GM10266 (cell line): ENCODE measurements around the gene CRLF2.

Experiments
- DNase-seq: peaks from one replicate; pipeline ENCODE4 v3.0.0; 2012; ENCODE audit errors: extremely low spot score
- TF ChIP-seq, protein P1 (sequence below): IDR thresholded peaks from 2 replicates; pipeline ENCODE4 v1.5.1; 2012; ENCODE audit warnings: mild to moderate bottlenecking, low read depth; ENCODE audit not compliant: control insufficient read depth, insufficient read depth; ENCODE audit errors: missing control alignments

CRLF2 gene

DNA sequence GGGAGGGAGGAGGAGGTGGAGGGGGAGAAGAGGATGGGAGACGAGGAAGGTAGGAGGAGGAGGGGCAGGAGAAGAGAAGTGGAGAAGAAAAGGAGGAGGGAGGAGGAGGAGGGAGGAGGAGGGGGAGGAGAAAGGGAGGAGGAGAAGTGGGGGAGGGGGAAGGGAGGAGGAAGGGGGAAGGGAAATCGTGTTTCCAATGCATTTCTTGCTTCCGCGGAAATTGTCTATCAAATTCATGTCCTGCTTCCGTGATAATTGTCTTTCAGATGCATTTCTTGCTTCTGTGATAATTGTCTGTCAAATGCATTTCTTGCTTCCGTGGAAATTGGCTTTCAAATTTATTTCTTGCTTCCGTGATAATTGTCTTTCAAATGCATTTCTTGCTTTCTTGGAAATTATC lies 43.3 kb downstream of the CRLF2 start:
- TF ChIP-seq, protein P1, sequence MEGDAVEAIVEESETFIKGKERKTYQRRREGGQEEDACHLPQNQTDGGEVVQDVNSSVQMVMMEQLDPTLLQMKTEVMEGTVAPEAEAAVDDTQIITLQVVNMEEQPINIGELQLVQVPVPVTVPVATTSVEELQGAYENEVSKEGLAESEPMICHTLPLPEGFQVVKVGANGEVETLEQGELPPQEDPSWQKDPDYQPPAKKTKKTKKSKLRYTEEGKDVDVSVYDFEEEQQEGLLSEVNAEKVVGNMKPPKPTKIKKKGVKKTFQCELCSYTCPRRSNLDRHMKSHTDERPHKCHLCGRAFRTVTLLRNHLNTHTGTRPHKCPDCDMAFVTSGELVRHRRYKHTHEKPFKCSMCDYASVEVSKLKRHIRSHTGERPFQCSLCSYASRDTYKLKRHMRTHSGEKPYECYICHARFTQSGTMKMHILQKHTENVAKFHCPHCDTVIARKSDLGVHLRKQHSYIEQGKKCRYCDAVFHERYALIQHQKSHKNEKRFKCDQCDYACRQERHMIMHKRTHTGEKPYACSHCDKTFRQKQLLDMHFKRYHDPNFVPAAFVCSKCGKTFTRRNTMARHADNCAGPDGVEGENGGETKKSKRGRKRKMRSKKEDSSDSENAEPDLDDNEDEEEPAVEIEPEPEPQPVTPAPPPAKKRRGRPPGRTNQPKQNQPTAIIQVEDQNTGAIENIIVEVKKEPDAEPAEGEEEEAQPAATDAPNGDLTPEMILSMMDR = no peak
- no peak for DNase-seq

DNA sequence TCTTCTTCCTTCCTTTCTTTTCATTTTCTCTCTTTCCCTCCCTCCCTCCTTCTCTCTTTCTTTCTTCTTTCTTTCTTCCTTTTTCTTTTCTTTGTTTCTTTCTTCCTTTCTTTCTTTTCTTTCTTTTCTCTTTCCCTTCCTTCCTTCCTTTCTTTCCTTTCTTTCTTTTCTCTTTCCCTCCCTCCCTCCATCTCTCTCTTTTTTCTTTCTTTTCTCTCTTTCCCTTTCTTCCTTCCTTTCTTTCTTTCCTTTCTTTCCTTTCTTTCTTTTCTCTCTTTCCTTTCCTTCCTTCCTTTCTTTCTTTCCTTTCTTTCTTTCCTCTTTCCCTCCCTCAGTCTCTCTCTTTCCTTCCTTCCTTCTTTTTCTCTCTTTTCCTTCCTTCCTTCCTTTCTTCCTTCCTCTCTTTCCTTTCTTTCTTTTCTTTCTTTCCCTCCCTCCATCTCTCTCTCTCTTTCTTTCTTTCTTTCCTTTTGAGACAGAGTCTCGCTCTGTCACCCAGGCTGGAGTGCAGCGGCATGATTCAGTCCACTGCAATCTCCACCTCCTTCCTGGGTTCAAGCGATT lies 44.4 kb downstream of the CRLF2 start:
- DNase-seq = no peak
- TF ChIP-seq, protein P1 = no peak

DNA sequence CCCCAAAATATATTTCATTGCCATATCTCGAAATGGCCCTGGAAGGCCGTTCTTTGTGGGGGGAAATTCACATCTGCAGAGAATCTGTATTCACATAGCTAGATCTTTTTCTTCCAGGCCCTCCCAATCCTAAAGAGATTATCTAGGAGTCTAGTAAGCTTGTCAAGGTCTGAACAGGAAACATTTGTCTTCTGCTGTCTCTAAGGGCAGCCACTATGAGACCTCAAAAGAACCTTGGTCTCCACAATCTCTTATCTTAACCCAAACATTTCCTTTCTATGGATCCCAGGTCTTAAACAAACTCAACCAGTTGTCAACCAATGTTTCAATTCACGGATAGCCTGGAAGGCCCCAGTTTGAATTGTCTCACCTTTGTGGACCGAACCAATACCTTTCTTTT lies 45.0 kb downstream of the CRLF2 start:
- no peak for DNase-seq
- TF ChIP-seq, protein P1 = no peak

DNA sequence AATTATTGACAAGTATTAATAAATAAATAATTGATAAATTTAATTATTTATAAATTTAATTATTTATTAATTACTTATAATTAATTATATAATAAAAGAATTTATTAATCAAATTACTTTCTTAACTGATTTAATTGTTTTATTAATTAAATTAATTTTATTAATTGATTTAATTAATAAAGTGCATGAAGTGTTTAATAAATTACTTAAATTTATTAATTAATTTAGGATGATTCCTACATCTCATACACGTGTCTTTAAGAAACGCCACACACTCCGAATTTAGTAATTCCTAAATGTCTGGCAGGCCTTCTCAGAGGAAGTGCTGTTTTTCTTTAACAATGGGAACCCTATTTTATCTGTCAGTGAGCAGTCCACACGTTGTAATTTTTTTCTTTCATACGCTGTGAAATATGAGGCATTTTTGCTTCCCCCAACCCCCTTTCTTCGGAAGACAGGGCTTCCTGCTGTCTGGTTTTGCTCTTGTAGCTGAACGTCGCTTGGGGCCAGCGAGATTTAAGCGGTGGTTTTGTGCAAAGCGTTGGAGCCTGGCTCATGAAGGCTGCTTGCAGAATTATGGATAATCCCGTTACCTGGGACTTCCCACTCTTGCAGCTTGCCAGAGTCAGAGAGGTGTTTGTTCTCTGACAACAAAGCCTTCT lies 46.8 kb downstream of the CRLF2 start:
- DNase-seq = peak; percentile 31
- TF ChIP-seq, protein P1 = no peak

DNA sequence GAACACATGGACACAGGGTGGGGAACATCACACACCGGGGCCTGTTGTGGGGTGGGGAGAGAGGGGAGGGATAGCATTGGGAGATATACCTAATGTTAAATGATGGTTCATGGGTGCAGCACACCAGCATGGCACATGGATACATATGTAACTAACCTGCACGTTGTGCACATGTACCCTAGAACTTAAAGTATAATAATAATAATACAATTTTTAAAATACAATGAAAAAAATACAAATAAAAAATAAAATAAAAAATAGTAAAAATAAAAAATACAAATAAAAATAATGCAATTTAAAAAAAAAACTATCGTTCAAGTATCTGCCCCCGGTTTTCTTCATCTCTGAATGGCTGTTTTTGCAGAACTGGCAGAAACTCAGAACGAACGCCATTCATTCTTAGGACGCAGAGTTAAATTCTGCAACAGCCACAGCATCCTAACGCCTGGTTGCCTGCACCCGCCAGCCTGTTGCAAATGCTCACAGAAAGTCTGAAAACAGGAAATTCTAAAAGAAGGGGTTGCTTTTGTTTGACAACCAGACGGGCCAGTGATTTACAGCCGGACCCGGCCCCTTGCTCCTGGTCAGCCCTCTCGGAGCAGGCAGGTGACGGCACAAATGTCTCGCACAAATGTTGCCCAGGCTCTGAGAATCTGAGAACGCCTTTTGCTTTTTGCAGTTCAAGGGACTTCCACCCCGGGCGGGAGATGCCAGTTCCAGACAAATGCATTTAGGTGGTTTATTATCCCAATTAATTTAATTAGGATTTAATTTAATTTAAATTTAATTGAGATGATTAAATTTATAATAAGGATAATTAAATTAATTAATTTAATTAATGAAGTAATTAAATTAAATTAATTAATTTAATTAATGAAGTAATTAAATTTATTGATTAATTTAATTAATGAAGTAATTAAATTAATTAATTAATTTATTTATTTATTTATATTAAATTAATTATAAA lies 47.8 kb downstream of the CRLF2 start:
- peak; percentile 28 for DNase-seq
- TF ChIP-seq, protein P1 = no peak

DNA sequence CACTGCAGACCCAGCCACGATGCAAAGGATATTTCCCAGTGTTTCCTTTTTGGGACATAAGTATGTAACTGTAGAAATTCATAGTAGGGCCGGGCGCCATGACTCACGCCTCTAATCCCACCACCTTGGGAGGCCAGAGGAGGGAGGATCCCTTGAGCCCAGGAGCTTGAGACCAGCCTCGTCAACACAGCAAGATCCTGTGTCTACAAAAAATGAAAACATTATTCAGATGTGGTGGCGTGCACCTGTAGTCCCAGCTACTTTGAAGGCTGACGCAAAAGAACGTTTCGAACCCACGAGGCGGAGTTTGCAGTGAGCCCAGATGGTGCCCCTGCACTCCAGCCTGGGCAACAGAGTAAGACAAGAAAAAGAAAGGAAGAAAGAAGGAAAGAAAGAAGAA lies 49.2 kb downstream of the CRLF2 start:
- TF ChIP-seq, protein P1 = no peak
- no peak for DNase-seq
